ENCODE results near the gene NEURL1.

- TF ChIP-seq EZH2phosphoT487 (IDR thresholded peaks at IDR 0.05; ENCODE audit: insufficient read depth, low read depth) (no peak), EZH2 (IDR thresholded peaks at IDR 0.05; ENCODE audit: insufficient read depth, poor library complexity, severe bottlenecking) (no peak)
These were observed 51.9 kb downstream of the NEURL1 start for GRCh38 chr10:103545366-103545765.

All from GM23248 (cell line).